GM19463 (cell line): ENCODE measurements around the gene PGGT1B.
"Not testable (repeated sequence)": the region's sequence is repeated elsewhere in the genome, so short reads cannot be mapped to it uniquely, and the experiment has no call there.

Source experiments
- ATAC-seq: cut with Tn5 transposase; IDR thresholded peaks from one replicate; pipeline ENCODE4 v1.9.1; 2021; ENCODE audit warnings: mild to moderate bottlenecking, moderate library complexity; ENCODE audit not compliant: unreplicated experiment

PGGT1B gene

GRCh38 chr5:115260248-115260647, 2.4 kb downstream of the PGGT1B start:
- no peak for ATAC-seq

- no peak for ATAC-seq
Observed at GRCh38 chr5:115257981-115258380, 4.7 kb downstream of the PGGT1B start.

- not testable (repeated sequence) for ATAC-seq
Observed at GRCh38 chr5:115249379-115249778, 13.3 kb downstream of the PGGT1B start.

GRCh38 chr5:115246361-115246991, 16.2 kb downstream of the PGGT1B start:
- peak; percentile 51 for ATAC-seq

GRCh38 chr5:115243412-115243811, 19.3 kb downstream of the PGGT1B start:
- ATAC-seq = peak; percentile 78

- ATAC-seq = no peak
Observed at GRCh38 chr5:115241881-115242642, 20.6 kb downstream of the PGGT1B start.

GRCh38 chr5:115237066-115237465, 25.6 kb downstream of the PGGT1B start:
- no peak for ATAC-seq

GRCh38 chr5:115236599-115236998, 26.1 kb downstream of the PGGT1B start:
- ATAC-seq = no peak

GRCh38 chr5:115231598-115231997, 31.1 kb downstream of the PGGT1B start:
- ATAC-seq = no peak

GRCh38 chr5:115229606-115230005, 33.1 kb downstream of the PGGT1B start:
- ATAC-seq = no peak

GRCh38 chr5:115227281-115227680, 35.4 kb downstream of the PGGT1B start:
- ATAC-seq = no peak

- ATAC-seq = no peak
Observed at GRCh38 chr5:115214541-115214940, 48.1 kb downstream of the PGGT1B start.

- peak; percentile 99 for ATAC-seq
Observed at GRCh38 chr5:115209279-115209678, 53.4 kb downstream of the PGGT1B start.

- ATAC-seq = no peak
Observed at GRCh38 chr5:115202952-115203351, 59.7 kb downstream of the PGGT1B start.

- ATAC-seq = no peak
Observed at GRCh38 chr5:115196161-115196560, 66.5 kb downstream of the PGGT1B start.

GRCh38 chr5:115194676-115195075, 68.0 kb downstream of the PGGT1B start:
- ATAC-seq = no peak

GRCh38 chr5:115193295-115193694, 69.4 kb downstream of the PGGT1B start:
- no peak for ATAC-seq

- no peak for ATAC-seq
Observed at GRCh38 chr5:115192098-115192497, 70.6 kb downstream of the PGGT1B start.

- ATAC-seq = no peak
Observed at GRCh38 chr5:115191474-115192031, 71.1 kb downstream of the PGGT1B start.

- ATAC-seq = no peak
Observed at GRCh38 chr5:115190388-115190787, 72.3 kb downstream of the PGGT1B start.

GRCh38 chr5:115189866-115190265, 72.8 kb downstream of the PGGT1B start:
- ATAC-seq = no peak

- ATAC-seq = no peak
Observed at GRCh38 chr5:115186794-115187193, 75.9 kb downstream of the PGGT1B start.
